Mesendoderm (in vitro differentiated cells): ENCODE data around the gene NME7.

Source experiments
- DNase-seq: peaks from one replicate; pipeline ENCODE4 v3.0.0; 2013
- H2AK5ac ChIP-seq: 2 replicates; pipeline ENCODE4 v1.6.1; 2013; ENCODE audit warnings: low read length, inconsistent platforms
- H2BK120ac ChIP-seq: 2 replicates; pipeline ENCODE4 v1.6.1; 2013; ENCODE audit warnings: low read depth, mild to moderate bottlenecking, low read length, moderate library complexity, mixed read lengths
- H2BK15ac ChIP-seq: replicated peaks from 2 replicates; pipeline ENCODE4 v1.6.1; 2013; ENCODE audit warnings: low read depth, mild to moderate bottlenecking, moderate library complexity
- H2BK5ac ChIP-seq: 2 replicates; pipeline ENCODE4 v1.6.1; 2013; ENCODE audit warnings: low read length, inconsistent platforms
- H3K18ac ChIP-seq: 2 replicates; pipeline ENCODE4 v1.6.1; 2013; ENCODE audit warnings: mild to moderate bottlenecking, low read length, mixed read lengths
- H3K23ac ChIP-seq: one replicate; pipeline ENCODE4 v1.6.1; 2013; ENCODE audit warnings: low read length
- H3K27ac ChIP-seq: 2 replicates; pipeline ENCODE4 v1.5.1; 2013; ENCODE audit warnings: low read depth, mild to moderate bottlenecking, inconsistent platforms, low read length, moderate library complexity
- H3K27me3 ChIP-seq: 2 replicates; pipeline ENCODE4 v1.6.1; 2013; ENCODE audit warnings: low read length, control low read depth, mild to moderate bottlenecking, inconsistent platforms; ENCODE audit not compliant: insufficient read depth, poor library complexity
- H3K36me3 ChIP-seq: 2 replicates; pipeline ENCODE4 v1.6.1; 2013; ENCODE audit warnings: low read length, inconsistent platforms; ENCODE audit not compliant: control insufficient read depth, insufficient read depth
- H3K4ac ChIP-seq: one replicate; pipeline ENCODE4 v1.6.1; 2013; ENCODE audit warnings: low read depth, mild to moderate bottlenecking, low read length, moderate library complexity
- H3K4me1 ChIP-seq: 2 replicates; pipeline ENCODE4 v1.6.1; 2013; ENCODE audit warnings: low read depth, low read length, inconsistent platforms; ENCODE audit not compliant: control insufficient read depth
- H3K4me2 ChIP-seq: 2 replicates; pipeline ENCODE4 v1.6.1; 2013; ENCODE audit warnings: low read length
- H3K4me3 ChIP-seq: 2 replicates; pipeline ENCODE4 v1.5.1; 2013; ENCODE audit warnings: mild to moderate bottlenecking, low read length
- H3K56ac ChIP-seq: one replicate; pipeline ENCODE4 v1.6.1; 2013; ENCODE audit warnings: low read length
- H3K79me1 ChIP-seq: 2 replicates; pipeline ENCODE4 v1.6.1; 2013; ENCODE audit warnings: low read length, inconsistent platforms
- H3K79me2 ChIP-seq: 2 replicates; pipeline ENCODE4 v1.6.1; 2013; ENCODE audit warnings: mild to moderate bottlenecking, low read length; ENCODE audit not compliant: control insufficient read depth, insufficient read depth
- H3K9ac ChIP-seq: 2 replicates; pipeline ENCODE4 v1.6.1; 2013; ENCODE audit warnings: low read length, inconsistent platforms
- H4K5ac ChIP-seq: one replicate; pipeline ENCODE4 v1.6.1; 2013; ENCODE audit warnings: low read length
- H4K8ac ChIP-seq: one replicate; pipeline ENCODE4 v1.6.1; 2013; ENCODE audit warnings: low read depth, mild to moderate bottlenecking, control low read depth, low read length, moderate library complexity
- WGBS: extraction: QIAGEN DNeasy Blood & Tissue Kit; methylation state at CpG from one replicate; pipeline ENCODE4 v1.1.7; 2013; ENCODE audit warnings: low lambda C conversion rate, missing lambda C conversion rate; ENCODE audit not compliant: insufficient coverage; ENCODE audit errors: extremely low coverage; 5-methylcytosine and 5-hydroxymethylcytosine counted together

Gene NME7

DNA sequence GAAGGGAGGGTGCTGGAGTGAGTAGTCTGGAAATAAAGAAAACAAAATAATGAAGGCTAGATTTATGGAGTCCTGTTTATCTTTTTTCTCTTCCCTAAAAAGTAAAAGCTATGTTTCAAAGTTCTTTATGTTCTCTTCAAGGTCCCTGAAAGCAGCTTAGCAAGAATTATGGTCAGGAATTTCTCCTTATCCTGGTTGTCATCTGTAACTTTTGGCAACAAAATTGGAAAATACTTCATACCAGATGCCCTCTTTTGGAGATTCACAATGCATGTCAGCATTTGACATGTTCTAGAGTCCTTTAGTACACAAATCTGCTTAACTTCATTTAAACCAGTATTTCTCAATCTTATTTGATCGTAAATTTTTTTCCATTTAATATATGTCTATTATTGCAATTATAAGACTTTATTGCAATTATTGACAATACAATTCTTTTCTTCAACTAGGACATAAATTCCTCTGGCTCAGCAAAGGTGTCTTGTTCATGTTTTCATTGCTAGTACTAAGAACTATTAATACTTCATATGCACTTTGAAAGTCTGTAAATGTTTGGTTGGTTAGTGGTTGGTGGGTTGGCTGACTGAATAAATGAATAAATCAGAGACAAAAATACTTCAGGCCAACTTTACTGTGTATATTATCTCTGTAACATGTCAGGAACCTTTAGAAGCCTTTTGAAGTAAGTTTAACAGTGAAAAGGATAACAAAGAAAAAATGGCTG is 159.6 kb downstream of the NME7 start:
- DNase-seq, result no peak
- no peak overlapping the region for H3K18ac ChIP-seq
- no peak overlapping the region for H3K9ac ChIP-seq
- no peak overlapping the region for H4K5ac ChIP-seq
- no peaks in the 10 kb centered on the region for H3K79me2 ChIP-seq
- no peaks in the 10 kb centered on the region for H3K79me1 ChIP-seq
- no CpG with 5 or more reads among the region's 1 CpG for WGBS
- no peak overlapping the region for H4K8ac ChIP-seq
- no peak overlapping the region for H3K23ac ChIP-seq
- no peaks in the 10 kb centered on the region for H3K27me3 ChIP-seq
- H3K36me3 ChIP-seq, result no peaks in the 10 kb centered on the region
- H2BK120ac ChIP-seq, result no peak overlapping the region
- no peak overlapping the region for H2BK5ac ChIP-seq
- no peak overlapping the region for H3K4me2 ChIP-seq
- no peak overlapping the region for H3K4me3 ChIP-seq
- H3K4me1 ChIP-seq, result no peaks in the 10 kb centered on the region
- H2AK5ac ChIP-seq, result no peak overlapping the region
- no peak overlapping the region for H3K56ac ChIP-seq
- H3K27ac ChIP-seq, result no peak overlapping the region
- H2BK15ac ChIP-seq, result no peak overlapping the region
- H3K4ac ChIP-seq, result no peak overlapping the region

DNA sequence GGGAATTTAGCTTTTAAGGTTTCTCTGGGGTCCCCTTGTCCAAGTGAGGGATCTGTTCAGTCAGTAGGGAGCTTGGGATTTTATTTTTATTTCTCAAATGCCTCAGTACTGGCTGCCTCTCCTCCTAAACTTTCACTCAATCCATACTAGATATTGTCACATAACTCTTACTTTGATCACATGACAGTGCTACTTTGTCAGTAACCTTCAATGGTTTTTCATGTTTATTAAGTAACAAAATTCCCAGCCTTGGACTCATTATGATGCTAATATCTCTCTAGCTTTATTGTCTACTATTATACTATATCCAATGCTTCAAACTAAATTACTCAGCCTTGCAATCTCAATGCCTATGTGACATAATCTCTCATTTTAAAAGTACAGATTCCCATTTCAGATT is 163.4 kb downstream of the NME7 start:
- Histone ChIP-seq H3K18ac (no peak overlapping the region), H3K27ac (no peak overlapping the region)

DNA sequence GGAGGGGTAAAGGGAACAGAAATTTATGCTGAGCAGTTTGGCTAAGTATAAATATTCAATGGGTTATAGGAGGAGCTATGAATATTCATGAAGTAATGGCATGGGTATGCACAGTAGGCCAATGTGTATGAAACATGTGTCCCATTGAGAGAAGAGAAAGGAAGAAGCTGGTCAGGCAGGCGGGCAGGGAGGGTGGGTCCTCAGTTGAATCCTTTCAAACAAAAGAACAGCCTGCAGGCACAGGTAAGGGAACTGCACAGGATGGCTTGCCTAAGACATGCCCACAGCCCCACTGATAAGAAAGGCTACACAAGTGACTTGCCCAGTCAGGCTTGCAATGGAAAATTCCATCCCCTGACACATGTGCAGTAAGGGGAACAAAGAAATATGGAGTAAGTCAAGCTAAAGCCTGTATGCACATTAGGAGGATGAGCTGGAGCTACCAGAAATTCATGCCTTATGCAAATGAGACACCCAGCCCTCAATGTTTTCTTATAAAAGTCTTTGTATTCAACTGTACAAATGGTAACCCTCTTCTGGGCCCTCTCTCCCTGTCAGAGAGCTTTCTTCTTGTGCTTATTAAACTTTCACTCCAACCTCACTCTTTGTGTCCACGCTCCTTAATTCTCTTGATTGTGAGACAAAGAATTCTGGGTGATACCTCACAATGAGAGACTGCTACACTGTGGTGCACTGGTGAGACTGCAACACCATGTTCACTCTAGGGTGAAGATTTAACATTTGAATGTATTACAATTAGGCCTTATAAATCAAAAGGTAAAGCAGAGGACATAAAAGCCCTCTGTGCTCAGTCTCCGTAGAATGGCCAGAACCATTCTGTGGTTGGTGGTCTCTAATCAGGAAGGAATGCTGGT is 164.6 kb downstream of the NME7 start:
- H3K18ac ChIP-seq, result no peak overlapping the region
- DNase-seq, result no peak
- no peak overlapping the region for H3K4me3 ChIP-seq
- no peak overlapping the region for H2BK120ac ChIP-seq
- H3K4me1 ChIP-seq, result peaks cover 3% of the 10 kb centered on the region
- H3K79me2 ChIP-seq, result no peaks in the 10 kb centered on the region
- H4K8ac ChIP-seq, result no peak overlapping the region
- no peaks in the 10 kb centered on the region for H3K27me3 ChIP-seq
- H3K56ac ChIP-seq, result no peak overlapping the region
- no CpG with 5 or more reads among the region's 3 CpGs for WGBS
- H4K5ac ChIP-seq, result no peak overlapping the region
- no peak overlapping the region for H3K4ac ChIP-seq
- H3K23ac ChIP-seq, result no peak overlapping the region
- no peaks in the 10 kb centered on the region for H3K79me1 ChIP-seq
- H2AK5ac ChIP-seq, result no peak overlapping the region
- no peak overlapping the region for H3K9ac ChIP-seq
- no peak overlapping the region for H2BK5ac ChIP-seq
- H2BK15ac ChIP-seq, result no peak overlapping the region
- H3K36me3 ChIP-seq, result no peaks in the 10 kb centered on the region
- H3K4me2 ChIP-seq, result no peak overlapping the region
- H3K27ac ChIP-seq, result no peak overlapping the region

More for the DNA sequence above, 163.4 kb downstream of the NME7 start:
- no peaks in the 10 kb centered on the region for H3K36me3 ChIP-seq
- no peak overlapping the region for H2AK5ac ChIP-seq
- no peak overlapping the region for H4K5ac ChIP-seq
- H3K4me3 ChIP-seq, result no peak overlapping the region
- no peak for DNase-seq
- no peak overlapping the region for H3K4ac ChIP-seq
- H3K9ac ChIP-seq, result no peak overlapping the region
- H4K8ac ChIP-seq, result no peak overlapping the region
- H3K56ac ChIP-seq, result no peak overlapping the region
- no peak overlapping the region for H2BK5ac ChIP-seq
- no peaks in the 10 kb centered on the region for H3K79me2 ChIP-seq
- H3K4me1 ChIP-seq, result peaks cover 3% of the 10 kb centered on the region
- H3K23ac ChIP-seq, result no peak overlapping the region
- no peaks in the 10 kb centered on the region for H3K79me1 ChIP-seq
- H2BK120ac ChIP-seq, result no peak overlapping the region
- H2BK15ac ChIP-seq, result no peak overlapping the region
- no peak overlapping the region for H3K4me2 ChIP-seq
- H3K27me3 ChIP-seq, result no peaks in the 10 kb centered on the region

DNA sequence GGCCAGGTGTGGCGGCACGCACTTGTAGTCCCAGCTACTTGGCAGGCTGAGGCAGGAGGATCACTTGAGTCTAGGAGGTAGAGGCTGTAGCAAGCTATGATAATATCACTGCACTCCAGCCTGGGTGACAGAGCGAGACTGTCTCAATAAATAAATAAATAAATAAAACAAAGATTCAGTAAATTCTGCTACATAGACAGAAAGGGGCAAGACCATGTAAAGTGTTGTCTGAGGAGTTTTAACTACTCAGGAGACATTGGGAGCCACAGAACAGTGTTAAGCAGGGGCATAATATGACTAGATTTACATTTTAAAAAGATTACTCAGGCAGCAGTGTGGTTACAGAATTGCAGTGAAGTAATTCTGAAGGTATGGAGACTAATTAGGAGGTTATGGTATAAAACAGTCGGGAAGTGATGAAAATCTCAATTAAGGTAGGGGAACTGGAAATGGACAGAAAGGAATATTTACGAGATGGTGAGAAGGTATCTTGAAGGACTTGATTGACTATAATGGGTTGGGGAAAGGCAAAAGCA is 166.4 kb downstream of the NME7 start:
- Histone ChIP-seq H4K5ac (no peak overlapping the region), H3K4me1 (peaks cover 3% of the 10 kb centered on the region), H3K27ac (no peak overlapping the region), H3K9ac (no peak overlapping the region), H2BK120ac (no peak overlapping the region), H3K4ac (no peak overlapping the region), H3K4me3 (no peak overlapping the region), H3K79me1 (no peaks in the 10 kb centered on the region), H3K23ac (no peak overlapping the region), H2BK15ac (no peak overlapping the region), H3K18ac (no peak overlapping the region), H2AK5ac (no peak overlapping the region), H2BK5ac (no peak overlapping the region), H3K56ac (no peak overlapping the region), H3K36me3 (no peaks in the 10 kb centered on the region), H3K4me2 (no peak overlapping the region), H3K27me3 (no peaks in the 10 kb centered on the region), H3K79me2 (no peaks in the 10 kb centered on the region), H4K8ac (no peak overlapping the region)
- no CpG with 5 or more reads among the region's 5 CpGs for WGBS
- DNase-seq, result no peak

DNA sequence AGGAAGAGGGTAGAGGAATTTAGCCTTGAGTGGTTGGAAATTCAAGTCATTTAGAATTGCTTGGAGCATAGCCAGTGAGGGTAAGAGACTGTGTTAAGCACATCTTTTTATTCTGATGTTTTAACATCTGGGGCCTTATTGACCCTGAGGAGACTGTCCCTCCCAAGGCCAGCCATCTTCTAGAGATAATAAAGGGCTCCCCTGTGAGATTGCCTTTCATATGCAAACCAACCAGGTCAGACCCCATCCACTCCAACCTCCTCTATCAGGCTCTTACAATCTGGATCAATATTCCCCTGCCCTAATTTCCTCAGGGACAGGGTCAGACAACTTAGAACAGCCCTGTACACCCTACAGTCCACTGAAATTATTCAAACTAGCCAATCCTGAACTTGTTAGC is 167.3 kb downstream of the NME7 start:
- Histone ChIP-seq H2BK5ac (no peak overlapping the region), H3K79me1 (no peaks in the 10 kb centered on the region), H3K4me1 (peaks cover 3% of the 10 kb centered on the region), H3K79me2 (no peaks in the 10 kb centered on the region), H3K18ac (no peak overlapping the region), H3K36me3 (no peaks in the 10 kb centered on the region), H4K5ac (no peak overlapping the region), H2BK15ac (no peak overlapping the region), H3K23ac (no peak overlapping the region), H3K4me3 (no peak overlapping the region), H3K56ac (no peak overlapping the region), H2AK5ac (no peak overlapping the region), H3K4me2 (no peak overlapping the region), H3K27ac (no peak overlapping the region), H2BK120ac (no peak overlapping the region), H3K9ac (no peak overlapping the region), H3K27me3 (no peaks in the 10 kb centered on the region), H3K4ac (no peak overlapping the region), H4K8ac (no peak overlapping the region)
- no peak for DNase-seq
